Suprapubic skin (tissue), 4 donors: Measurements from ENCODE around the gene CCZ1. TPM values are rescaled to one million over a fixed set of nuclear protein-coding genes. Genes with fewer than 3 reads are reported as not detected.
"Not testable (repeated sequence)": the region's sequence is repeated elsewhere in the genome, so short reads cannot be mapped to it uniquely, and the experiment has no call there.

ENCODE experiments used
- DNase-seq, 2 donors: peaks; one replicate each; pipeline ENCODE4 v3.0.0-alpha.2; 2019; ENCODE audit warnings: low spot score in 2 of 2
- H3K27ac ChIP-seq: fragments of 200-600 bp; sonication (generic); one replicate; pipeline ENCODE4 v1.5.1; 2019
- H3K27me3 ChIP-seq: fragments of 200-600 bp; sonication (generic); one replicate; pipeline ENCODE4 v1.5.1; 2019
- H3K36me3 ChIP-seq: fragments of 200-600 bp; sonication (generic); one replicate; pipeline ENCODE4 v1.5.1; 2019
- H3K4me1 ChIP-seq: fragments of 200-600 bp; sonication (generic); one replicate; pipeline ENCODE4 v1.5.1; 2019
- H3K4me3 ChIP-seq: fragments of 200-600 bp; sonication (generic); one replicate; pipeline ENCODE4 v1.5.1; 2019; ENCODE audit warnings: mild to moderate bottlenecking
- H3K9me3 ChIP-seq: fragments of 200-600 bp; sonication (generic); one replicate; pipeline ENCODE4 v1.5.1; 2019
- WGBS: methylation state at CpG from one replicate; pipeline ENCODE4 v1.1.5; 2018; 5-methylcytosine and 5-hydroxymethylcytosine counted together
- total RNA-seq, 4 donors: library from RNA; depleted of rRNA; stranded (reverse); fragments of >200 nt; gene quantifications; one replicate each; pipeline ENCODE4 v1.1.0, GENCODE V29; 2016

Gene CCZ1
- total RNA-seq, 4 donors from 2014 or later = 49.8 to 103 (median 62.6) TPM

DNA sequence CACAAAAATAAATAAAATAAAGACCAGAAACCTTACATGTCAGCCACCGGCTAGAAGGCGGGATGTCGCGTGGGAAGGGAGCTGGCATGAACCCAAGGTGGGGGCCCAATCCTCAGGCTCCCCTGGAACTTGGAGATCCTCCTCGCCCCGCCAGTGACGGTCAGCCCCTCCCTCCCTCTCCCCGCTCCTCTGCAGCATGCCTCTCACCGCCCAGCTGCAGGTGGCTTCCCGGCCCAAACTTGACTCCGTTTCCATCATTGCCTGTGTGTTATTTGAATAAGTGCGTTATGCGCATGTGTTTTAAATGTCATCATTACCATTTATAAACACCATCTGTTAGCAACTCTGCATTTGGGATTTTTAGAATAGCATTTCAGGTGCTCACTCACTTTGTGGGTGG, 64.7 kb downstream of the CCZ1 start:
- not testable (repeated sequence) for H3K36me3 ChIP-seq, H3K4me1 ChIP-seq, DNase-seq, H3K27me3 ChIP-seq, H3K27ac ChIP-seq, H3K9me3 ChIP-seq, H3K4me3 ChIP-seq
- WGBS = no CpG with 5 or more reads among the region's 13 CpGs

DNA sequence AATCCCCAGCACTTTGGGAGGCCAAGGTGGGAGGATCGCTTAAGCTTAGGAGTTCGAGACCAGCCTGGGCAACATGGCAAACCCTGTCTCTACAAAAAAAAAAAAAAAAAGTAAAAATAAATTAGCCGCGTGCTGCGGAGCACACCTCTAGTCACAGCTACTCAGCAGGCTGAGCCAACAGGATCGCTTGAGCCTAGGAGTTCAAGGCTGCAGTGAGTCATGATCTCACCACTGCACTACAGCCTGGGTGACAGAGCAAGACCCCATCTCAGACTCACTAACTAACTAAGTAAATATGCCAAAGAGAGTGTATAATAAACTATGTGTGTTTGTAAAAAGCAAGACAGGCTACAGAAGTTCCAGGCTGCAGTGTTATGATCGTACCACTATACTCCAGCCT, 65.3 kb downstream of the CCZ1 start:
- not testable (repeated sequence) for H3K4me1 ChIP-seq, H3K9me3 ChIP-seq, H3K27me3 ChIP-seq, H3K4me3 ChIP-seq, H3K27ac ChIP-seq, H3K36me3 ChIP-seq, DNase-seq
- WGBS = no CpG with 5 or more reads among the region's 7 CpGs

GRCh38 chr7:5970347-5970911, 71.9 kb downstream of the CCZ1 start, which contains the start of gene RSPH10B:
TSS of gene RSPH10B (minus strand) at chr7:5970689. CDS start at chr7:5967116, 3,573 bp downstream.
- H3K27ac ChIP-seq, DNase-seq, H3K4me1 ChIP-seq, H3K36me3 ChIP-seq, H3K9me3 ChIP-seq, H3K27me3 ChIP-seq, H3K4me3 ChIP-seq: not testable (repeated sequence)
- WGBS = no CpG with 5 or more reads among the region's 43 CpGs

GRCh38 chr7:5973580-5973979, 75.0 kb downstream of the CCZ1 start:
- H3K27me3 ChIP-seq, H3K9me3 ChIP-seq, H3K4me3 ChIP-seq, H3K27ac ChIP-seq, DNase-seq, H3K4me1 ChIP-seq: not testable (repeated sequence)
- WGBS = no CpG with 5 or more reads among the region's 8 CpGs
- peaks cover 15% of the 10 kb centered on the region for H3K36me3 ChIP-seq

Other genes with a start within 250 kb of the CCZ1 start
- gene RNF216, start 117.1 kb upstream of the CCZ1 start, total RNA-seq = 10 to 100 TPM; 26.9 to 45.1 (median 34.1) TPM
- not detected for gene OCM, start 17.9 kb upstream of the CCZ1 start, total RNA-seq
- 1 to 10 TPM in 1 of 4 donors, not detected in 3; 7.3 TPM for gene RSPH10B, start 72.0 kb downstream of the CCZ1 start, total RNA-seq
- gene PMS2, start 110.3 kb downstream of the CCZ1 start, total RNA-seq = 10 to 100 TPM; 16.3 to 40.6 (median 21.6) TPM
- gene AIMP2, start 110.5 kb downstream of the CCZ1 start, total RNA-seq = 10 to 100 TPM; 27.1 to 45.5 (median 38.5) TPM
- gene ANKRD61, start 132.6 kb downstream of the CCZ1 start, total RNA-seq = not detected
- 100 to 1,000 TPM; 207 to 306 (median 243) TPM for gene EIF2AK1, start 160.4 kb downstream of the CCZ1 start, total RNA-seq
- 10 to 100 TPM in 3 of 4 donors, 1 to 10 TPM in 1; 8.8 to 14.5 (median 11.9) TPM for gene USP42, start 206.2 kb downstream of the CCZ1 start, total RNA-seq